DOHH2 (cell line): ENCODE results near the gene ERC2.

Source experiments
- H3F3A ChIP-seq: fragments of 200-600 bp; sonication (generic), shearing (Covaris generic); 2 replicates; pipeline ENCODE4 v1.6.0; 2016; ENCODE audit warnings: antibody characterized with exemption, mild to moderate bottlenecking; ENCODE audit not compliant: control insufficient read depth, insufficient read depth
- H3K27ac ChIP-seq: fragments of 200-600 bp; sonication (generic); 2 replicates; pipeline ENCODE4 v1.5.1; 2014; ENCODE audit warnings: low read depth, mild to moderate bottlenecking, low read length, moderate library complexity
- H3K27me3 ChIP-seq: fragments of 200-600 bp; sonication (generic); 2 replicates; pipeline ENCODE4 v1.6.1; 2014; ENCODE audit warnings: mild to moderate bottlenecking, low read length, mixed read lengths; ENCODE audit not compliant: control insufficient read depth
- H3K36me3 ChIP-seq: fragments of 200-600 bp; sonication (generic); 2 replicates; pipeline ENCODE4 v1.6.1; 2014; ENCODE audit warnings: mild to moderate bottlenecking, low read length, moderate library complexity, mixed read lengths; ENCODE audit not compliant: control insufficient read depth
- H3K4me1 ChIP-seq: fragments of 200-600 bp; sonication (generic); 2 replicates; pipeline ENCODE4 v1.6.1; 2014; ENCODE audit warnings: mild to moderate bottlenecking, low read length, mixed read lengths; ENCODE audit not compliant: control insufficient read depth
- H3K4me2 ChIP-seq: fragments of 200-600 bp; sonication (generic); 2 replicates; pipeline ENCODE4 v1.6.0; 2014; ENCODE audit warnings: mild to moderate bottlenecking, low read length, moderate library complexity
- H3K4me3 ChIP-seq: fragments of 200-600 bp; sonication (generic); 2 replicates; pipeline ENCODE4 v1.5.1; 2014; ENCODE audit warnings: mild to moderate bottlenecking, low read length, mixed read lengths
- H3K79me2 ChIP-seq: fragments of 200-600 bp; sonication (generic); 2 replicates; pipeline ENCODE4 v1.6.1; 2014; ENCODE audit warnings: mild to moderate bottlenecking, low read length, mixed read lengths; ENCODE audit not compliant: control insufficient read depth
- H3K9me2 ChIP-seq: fragments of 200-600 bp; sonication (generic); replicated peaks from 2 replicates; pipeline ENCODE4 v1.6.1; 2014; ENCODE audit warnings: mild to moderate bottlenecking, low read length, mixed read lengths; ENCODE audit not compliant: control insufficient read depth
- H3K9me3 ChIP-seq: fragments of 200-600 bp; sonication (generic); 2 replicates; pipeline ENCODE4 v1.6.1; 2014; ENCODE audit warnings: antibody characterized with exemption, low read length, mixed read lengths; ENCODE audit not compliant: control insufficient read depth, insufficient read depth
- H4K20me1 ChIP-seq: fragments of 200-600 bp; sonication (generic); 2 replicates; pipeline ENCODE4 v1.6.0; 2014; ENCODE audit warnings: low read depth, mild to moderate bottlenecking, antibody characterized with exemption, low read length, moderate library complexity; ENCODE audit not compliant: control insufficient read depth, insufficient read depth
- EZH2phosphoT487 ChIP-seq: fragments of 200-600 bp; sonication (generic); IDR thresholded peaks from 2 replicates; pipeline ENCODE4 v1.6.1; 2017; ENCODE audit warnings: borderline replicate concordance, mild to moderate bottlenecking, antibody characterized with exemption, low read length, moderate library complexity, mixed read lengths
- TF ChIP-seq, protein P1 (sequence below): fragments of 200-600 bp; sonication (generic); IDR thresholded peaks from one replicate; pipeline ENCODE4 v1.5.1; 2014; ENCODE audit warnings: antibody characterized with exemption, mild to moderate bottlenecking, low read depth, low read length; ENCODE audit not compliant: poor library complexity, severe bottlenecking

ERC2 gene

DNA sequence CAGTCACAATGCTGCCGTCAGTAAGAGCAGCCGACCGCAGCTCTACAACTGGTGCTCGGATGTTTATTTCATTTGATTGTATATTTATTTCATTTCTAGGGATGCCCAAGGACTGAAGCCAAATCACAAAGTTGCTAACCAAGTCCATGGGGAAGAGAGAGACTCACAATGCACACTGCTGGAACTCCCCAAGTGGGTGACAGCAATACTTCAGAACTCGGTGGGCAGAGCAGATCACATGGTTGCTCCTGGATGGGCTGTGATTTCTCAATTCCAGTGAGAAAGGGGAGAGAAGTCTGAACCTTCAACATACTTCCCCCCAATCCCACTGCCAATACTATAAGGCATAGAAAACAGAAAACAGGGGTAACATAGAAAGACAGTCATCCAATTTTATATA lies 715.4 kb downstream of the ERC2 start:
- no peaks in the 10 kb centered on the region for H3F3A ChIP-seq
- H3K4me2 ChIP-seq, result no peak overlapping the region
- H3K4me3 ChIP-seq, result no peak overlapping the region
- H3K9me2 ChIP-seq, result no peaks in the 10 kb centered on the region
- no peaks in the 10 kb centered on the region for H3K27me3 ChIP-seq
- no peaks in the 10 kb centered on the region for H3K36me3 ChIP-seq
- H3K4me1 ChIP-seq, result no peaks in the 10 kb centered on the region
- H3K9me3 ChIP-seq, result no peaks in the 10 kb centered on the region
- H4K20me1 ChIP-seq, result no peaks in the 10 kb centered on the region
- H3K27ac ChIP-seq, result no peak overlapping the region
- no peak for TF ChIP-seq EZH2phosphoT487
- TF ChIP-seq, protein P1, sequence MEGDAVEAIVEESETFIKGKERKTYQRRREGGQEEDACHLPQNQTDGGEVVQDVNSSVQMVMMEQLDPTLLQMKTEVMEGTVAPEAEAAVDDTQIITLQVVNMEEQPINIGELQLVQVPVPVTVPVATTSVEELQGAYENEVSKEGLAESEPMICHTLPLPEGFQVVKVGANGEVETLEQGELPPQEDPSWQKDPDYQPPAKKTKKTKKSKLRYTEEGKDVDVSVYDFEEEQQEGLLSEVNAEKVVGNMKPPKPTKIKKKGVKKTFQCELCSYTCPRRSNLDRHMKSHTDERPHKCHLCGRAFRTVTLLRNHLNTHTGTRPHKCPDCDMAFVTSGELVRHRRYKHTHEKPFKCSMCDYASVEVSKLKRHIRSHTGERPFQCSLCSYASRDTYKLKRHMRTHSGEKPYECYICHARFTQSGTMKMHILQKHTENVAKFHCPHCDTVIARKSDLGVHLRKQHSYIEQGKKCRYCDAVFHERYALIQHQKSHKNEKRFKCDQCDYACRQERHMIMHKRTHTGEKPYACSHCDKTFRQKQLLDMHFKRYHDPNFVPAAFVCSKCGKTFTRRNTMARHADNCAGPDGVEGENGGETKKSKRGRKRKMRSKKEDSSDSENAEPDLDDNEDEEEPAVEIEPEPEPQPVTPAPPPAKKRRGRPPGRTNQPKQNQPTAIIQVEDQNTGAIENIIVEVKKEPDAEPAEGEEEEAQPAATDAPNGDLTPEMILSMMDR, result no peak
- H3K79me2 ChIP-seq, result no peaks in the 10 kb centered on the region

DNA sequence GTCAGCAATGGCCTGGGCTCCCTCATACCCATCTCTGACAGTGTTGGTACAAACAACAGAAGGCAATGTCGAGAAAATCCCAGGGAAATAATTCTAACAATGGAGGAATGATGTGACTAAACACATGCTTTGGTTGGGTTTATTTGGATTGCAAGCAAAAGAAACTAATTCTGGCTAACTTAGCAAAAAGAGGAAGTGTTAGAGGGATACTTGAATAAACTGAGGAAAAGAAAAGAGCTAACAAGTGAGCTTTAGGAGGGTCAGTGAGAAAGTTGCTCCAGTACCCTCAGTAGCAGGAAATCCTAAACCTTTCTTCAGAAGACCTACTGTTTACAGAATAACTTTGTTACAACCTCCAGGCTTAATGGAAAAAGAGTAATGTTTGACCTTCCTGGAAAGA lies 716.5 kb downstream of the ERC2 start:
- H3F3A ChIP-seq, result no peaks in the 10 kb centered on the region
- TF ChIP-seq EZH2phosphoT487, result no peak
- TF ChIP-seq, protein P1, result no peak
- H3K9me2 ChIP-seq, result no peaks in the 10 kb centered on the region
- H3K4me3 ChIP-seq, result no peak overlapping the region
- H4K20me1 ChIP-seq, result no peaks in the 10 kb centered on the region
- no peaks in the 10 kb centered on the region for H3K79me2 ChIP-seq
- H3K4me1 ChIP-seq, result no peaks in the 10 kb centered on the region
- H3K9me3 ChIP-seq, result no peaks in the 10 kb centered on the region
- H3K27ac ChIP-seq, result no peak overlapping the region
- no peak overlapping the region for H3K4me2 ChIP-seq
- no peaks in the 10 kb centered on the region for H3K27me3 ChIP-seq
- H3K36me3 ChIP-seq, result no peaks in the 10 kb centered on the region

DNA sequence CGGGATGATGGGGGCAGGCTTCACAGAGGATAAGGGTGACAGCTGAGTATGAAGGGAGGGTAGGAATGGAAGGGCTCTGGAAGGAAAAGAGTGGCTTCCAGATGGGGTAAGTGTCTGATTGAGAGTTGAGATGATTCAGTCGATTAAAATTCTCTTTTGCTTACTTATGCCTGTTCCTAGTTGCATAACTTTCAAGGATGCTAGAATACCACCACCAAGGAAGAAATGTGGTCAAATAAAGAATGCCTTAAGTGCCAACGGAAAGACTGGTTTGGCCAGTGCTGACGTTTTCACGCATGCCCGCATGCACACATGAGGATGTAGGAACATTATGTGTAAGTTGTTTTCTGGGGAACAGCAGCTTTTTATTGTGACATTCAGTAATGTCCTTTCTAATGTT lies 717.7 kb downstream of the ERC2 start:
- no peaks in the 10 kb centered on the region for H3K79me2 ChIP-seq
- no peaks in the 10 kb centered on the region for H4K20me1 ChIP-seq
- no peak overlapping the region for H3K4me3 ChIP-seq
- H3K9me3 ChIP-seq, result no peaks in the 10 kb centered on the region
- no peak overlapping the region for H3K4me2 ChIP-seq
- no peaks in the 10 kb centered on the region for H3K27me3 ChIP-seq
- TF ChIP-seq, protein P1, result no peak
- TF ChIP-seq EZH2phosphoT487, result no peak
- no peaks in the 10 kb centered on the region for H3K9me2 ChIP-seq
- H3K4me1 ChIP-seq, result no peaks in the 10 kb centered on the region
- no peak overlapping the region for H3K27ac ChIP-seq
- no peaks in the 10 kb centered on the region for H3K36me3 ChIP-seq
- H3F3A ChIP-seq, result no peaks in the 10 kb centered on the region

DNA sequence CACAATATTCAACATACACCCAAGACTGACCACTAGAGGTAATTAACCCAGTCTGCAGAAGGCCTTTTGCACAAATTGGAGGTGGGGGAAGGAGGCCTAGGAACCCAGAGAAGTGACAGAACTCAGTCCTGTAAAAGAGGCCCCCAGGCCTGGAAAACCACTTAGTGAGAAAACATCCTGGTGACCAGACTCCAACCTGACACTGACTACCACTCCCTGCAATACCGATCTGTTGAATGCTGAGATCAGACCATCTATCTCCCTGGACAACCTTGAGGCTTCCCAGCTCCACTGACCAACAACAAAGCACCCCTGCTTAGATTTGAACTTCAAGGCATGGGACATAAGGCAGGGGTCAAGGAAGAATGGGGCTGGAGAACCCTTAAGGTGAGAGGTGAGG lies 719.2 kb downstream of the ERC2 start:
- TF ChIP-seq, protein P1, result no peak
- no peak for TF ChIP-seq EZH2phosphoT487
- Histone ChIP-seq H3K4me3 (no peak overlapping the region), H3K4me1 (no peaks in the 10 kb centered on the region), H3K27ac (no peak overlapping the region), H3K9me2 (no peaks in the 10 kb centered on the region), H3F3A (no peaks in the 10 kb centered on the region), H3K9me3 (no peaks in the 10 kb centered on the region), H3K27me3 (no peaks in the 10 kb centered on the region), H4K20me1 (no peaks in the 10 kb centered on the region), H3K36me3 (no peaks in the 10 kb centered on the region), H3K79me2 (no peaks in the 10 kb centered on the region), H3K4me2 (no peak overlapping the region)
